Lung (tissue), 12 donors: Measurements from ENCODE around the gene RNU6-1. TPM values are rescaled to one million over a fixed set of nuclear protein-coding genes. Genes with fewer than 3 reads are reported as not detected.
A peak's percentile ranks its signal among the peaks of the same experiment; 100 is the strongest.

Experiments used
- ATAC-seq: fragments of 200-7000 bp; cut with Tn5 transposase; one replicate; pipeline ENCODE4 v1.9.1; 2020; ENCODE audit warnings: moderate number of reproducible peaks; ENCODE audit not compliant: insufficient read depth, low FRiP score
- DNase-seq, 3 donors: peaks; one replicate each; pipeline ENCODE4 v3.0.0-alpha.2; 2013 to 2017
- H3K27ac ChIP-seq, 2 donors: one replicate each; pipeline ENCODE4 v1.5.1; 2013; ENCODE audit warnings: mild to moderate bottlenecking in 2 of 2, moderate library complexity in 2 of 2, control low read depth in 1 of 2, inconsistent platforms in 1 of 2, low read depth in 1 of 2, low read length in 1 of 2
- H3K27me3 ChIP-seq, 3 donors: one replicate each; pipeline ENCODE4 v1.5.1; 2013; ENCODE audit warnings: low read length in 2 of 3; ENCODE audit not compliant: control insufficient read depth in 3 of 3, insufficient read depth in 3 of 3
- H3K36me3 ChIP-seq, 4 donors: one replicate each; pipeline ENCODE4 v1.5.1; 2013; ENCODE audit warnings: low read length in 4 of 4, mild to moderate bottlenecking in 1 of 4, moderate library complexity in 1 of 4; ENCODE audit not compliant: control insufficient read depth in 4 of 4, insufficient read depth in 4 of 4
- H3K4me1 ChIP-seq, 5 donors: one replicate each; pipeline ENCODE4 v1.5.1; 2013; ENCODE audit warnings: low read length in 5 of 5, mild to moderate bottlenecking in 2 of 5, moderate library complexity in 1 of 5; ENCODE audit not compliant: control insufficient read depth in 5 of 5, insufficient read depth in 5 of 5
- H3K4me3 ChIP-seq: one replicate; pipeline ENCODE4 v1.5.1; 2013; ENCODE audit warnings: mild to moderate bottlenecking, control low read depth, moderate library complexity
- H3K9ac ChIP-seq, 2 donors: one replicate each; pipeline ENCODE4 v1.5.1; 2013; ENCODE audit warnings: low read length in 2 of 2, control low read depth in 1 of 2; ENCODE audit not compliant: insufficient read depth in 1 of 2
- H3K9me3 ChIP-seq, 4 donors: one replicate each; pipeline ENCODE4 v1.5.1; 2013; ENCODE audit warnings: low read length in 3 of 4, mild to moderate bottlenecking in 1 of 4, moderate library complexity in 1 of 4; ENCODE audit not compliant: control insufficient read depth in 4 of 4, insufficient read depth in 3 of 4
- CTCF ChIP-seq: IDR thresholded peaks from 2 replicates; pipeline ENCODE4 v1.5.1; 2012; ENCODE audit warnings: mild to moderate bottlenecking; ENCODE audit errors: control extremely low read depth, extremely low read depth
- WGBS, 2 donors: extraction: QIAGEN DNeasy Blood & Tissue Kit; methylation state at CpG; one replicate each; pipeline ENCODE4 v1.1.7; 2013; 5-methylcytosine and 5-hydroxymethylcytosine counted together
- polyA plus RNA-seq, 2 donors: library from polyadenylated mRNA; stranded (reverse); fragments of 200-250 nt; gene quantifications; one replicate each; pipeline ENCODE4 v1.2.1, GENCODE V29; 2013
- total RNA-seq, 2 donors: library from RNA; depleted of rRNA in 1 of 2; stranded (reverse); fragments of >200 nt in 1 of 2; gene quantifications; one replicate each; pipeline ENCODE4 v1.2.1, GENCODE V29; 2014 to 2021
- donor health status: control.
- donor health status: control.
- donor health status: Bipolar disorder and iron deficiency.
- donor health status: healthy.
- donor health status: DM: yes; HTN: yes; CAD: no.

The RNU6-1 gene
- total and polyA plus RNA-seq, 4 donors, result not detected

- Histone ChIP-seq H3K27ac (no peak overlapping the region), H3K4me3 (peak overlapping the region; percentile 24), H3K36me3 (no peaks in the 10 kb centered on the region), H3K4me1 (peaks cover 0 to 48% (median 4%) of the 10 kb centered on the region in 5 donors), H3K9ac (no peak overlapping the region), H3K27me3 (peaks cover 0 to 73% (median 71%) of the 10 kb centered on the region in 3 donors), H3K9me3 (no peaks in the 10 kb centered on the region)
- DNase-seq (peak; percentile 39 to 51 (median 44)), ATAC-seq (no peak)
- no peak for TF ChIP-seq CTCF
- 2% methylated on average over 55 to 59 of the region's 59 CpGs for WGBS, 2 donors
Observed at GRCh38 chr15:67834581-67835296, 5.1 kb downstream of the RNU6-1 start.

- peaks cover 3 to 79% (median 78%) of the 10 kb centered on the region in 3 donors for H3K27me3 ChIP-seq
- H3K9ac ChIP-seq, result no peak overlapping the region
- H3K27ac ChIP-seq, result no peak overlapping the region
- WGBS, 2 donors, result 2% methylated on average over 37 to 44 of the region's 44 CpGs
- peak; percentile 60 to 64 (median 60) for DNase-seq
- no peaks in the 10 kb centered on the region for H3K36me3 ChIP-seq
- peak; percentile 3 for TF ChIP-seq CTCF
- H3K4me1 ChIP-seq, result peaks cover 0 to 48% (median 10%) of the 10 kb centered on the region in 5 donors
- no peak overlapping the region for H3K4me3 ChIP-seq
- no peaks in the 10 kb centered on the region for H3K9me3 ChIP-seq
- ATAC-seq, result peak; percentile 13
Observed at GRCh38 chr15:67833710-67834511, 5.9 kb downstream of the RNU6-1 start.

GRCh38 chr15:67832897-67833709 is 6.7 kb downstream of the RNU6-1 start:
- ATAC-seq (no peak), DNase-seq (peak in 2 of 3 donors; percentile 21 to 48)
- Histone ChIP-seq H3K9ac (no peak overlapping the region), H3K36me3 (no peaks in the 10 kb centered on the region), H3K4me3 (no peak overlapping the region), H3K4me1 (peaks cover 0 to 50% (median 17%) of the 10 kb centered on the region in 5 donors), H3K27me3 (peaks cover 4 to 87% (median 86%) of the 10 kb centered on the region in 3 donors), H3K27ac (no peak overlapping the region), H3K9me3 (peaks cover 0 to under 1% (median 0%) of the 10 kb centered on the region in 4 donors)
- WGBS, 2 donors, result 5 to 7% methylated on average over 32 of the region's 32 CpGs
- no peak for TF ChIP-seq CTCF
